HG03039 (cell line): ENCODE results near the gene PRXL2B.
"Not testable (repeated sequence)": the region's sequence is repeated elsewhere in the genome, so short reads cannot be mapped to it uniquely, and the experiment has no call there.

Experiments
- ATAC-seq: cut with Tn5 transposase; IDR thresholded peaks from one replicate; pipeline ENCODE4 v1.9.1; 2021; ENCODE audit warnings: mild to moderate bottlenecking, moderate library complexity; ENCODE audit not compliant: unreplicated experiment

Gene PRXL2B

GRCh38 chr1:2586154-2587070 is at the start of gene PRXL2B:
PRXL2B (plus strand) TSS chr1:2586777; CDS start chr1:2586886, 109 bp downstream.
- ATAC-seq = peak; percentile 58

GRCh38 chr1:2537784-2538115 is 48.8 kb upstream of the PRXL2B start:
- ATAC-seq = no peak

- ATAC-seq = no peak
These were observed 48.2 kb upstream of the PRXL2B start for GRCh38 chr1:2538376-2538775.

GRCh38 chr1:2538872-2539271 is 47.7 kb upstream of the PRXL2B start:
- no peak for ATAC-seq

GRCh38 chr1:2539312-2539907 is 47.2 kb upstream of the PRXL2B start:
- no peak for ATAC-seq

GRCh38 chr1:2540816-2541492 is 45.6 kb upstream of the PRXL2B start:
- ATAC-seq = no peak

- no peak for ATAC-seq
These were observed 44.8 kb upstream of the PRXL2B start for GRCh38 chr1:2541619-2542245.

- ATAC-seq = no peak
These were observed 44.2 kb upstream of the PRXL2B start for GRCh38 chr1:2542246-2542915.

- ATAC-seq = no peak
These were observed 43.0 kb upstream of the PRXL2B start for GRCh38 chr1:2543543-2544092.

- ATAC-seq = no peak
These were observed 42.3 kb upstream of the PRXL2B start for GRCh38 chr1:2544093-2544874.

GRCh38 chr1:2544875-2545640 is 41.5 kb upstream of the PRXL2B start:
- no peak for ATAC-seq

- ATAC-seq = peak; percentile 28
These were observed 40.6 kb upstream of the PRXL2B start for GRCh38 chr1:2545754-2546514.

GRCh38 chr1:2546515-2547209 is 39.9 kb upstream of the PRXL2B start:
- ATAC-seq = peak; percentile 20

GRCh38 chr1:2547210-2548067 is 39.1 kb upstream of the PRXL2B start:
- no peak for ATAC-seq

- ATAC-seq = no peak
These were observed 38.4 kb upstream of the PRXL2B start for GRCh38 chr1:2548068-2548589.

GRCh38 chr1:2549367-2550029 is 37.1 kb upstream of the PRXL2B start:
- ATAC-seq = not testable (repeated sequence)
